Keratinocyte (primary cell): Measurements from ENCODE around the gene SMYD3. TPM values are rescaled to one million over a fixed set of nuclear protein-coding genes. Genes with fewer than 3 reads are reported as not detected.

ENCODE experiments used
- DNase-seq: peaks from one replicate; pipeline ENCODE4 v3.0.0-alpha.2; 2011; ENCODE audit warnings: low read depth, missing footprints, low spot score
- FAIRE-seq: peaks from 2 replicates; lab custom pipeline; 2011; peaks lifted over from hg19 to GRCh38; lab: Jason Lieb, UNC
- H2AFZ ChIP-seq: 2 replicates; pipeline ENCODE4 v1.6.0; 2012; ENCODE audit warnings: low read length, control low read depth, inconsistent platforms; ENCODE audit not compliant: control insufficient read depth
- H3K27ac ChIP-seq: 2 replicates; pipeline ENCODE4 v1.5.1; 2011; ENCODE audit warnings: low read length; ENCODE audit not compliant: control insufficient read depth, insufficient read depth
- H3K27me3 ChIP-seq: 3 replicates; pipeline ENCODE4 v1.6.0; 2011; ENCODE audit warnings: low read length; ENCODE audit not compliant: control insufficient read depth, insufficient read depth; ENCODE audit errors: extremely low read depth
- H3K36me3 ChIP-seq, 2 experiments: 2 replicates in 1 of 2; 3 replicates in 1 of 2; pipeline ENCODE4 v1.5.1; 2011; ENCODE audit warnings: low read length in 2 of 2, mild to moderate bottlenecking in 1 of 2; ENCODE audit not compliant: control insufficient read depth in 2 of 2, insufficient read depth in 2 of 2; ENCODE audit errors: extremely low read depth in 1 of 2
- H3K4me1 ChIP-seq: 3 replicates; pipeline ENCODE4 v1.5.1; 2011; ENCODE audit warnings: low read length; ENCODE audit not compliant: control insufficient read depth, insufficient read depth; ENCODE audit errors: extremely low read depth
- H3K4me2 ChIP-seq: 3 replicates; pipeline ENCODE4 v1.6.0; 2011; ENCODE audit warnings: low read depth, low read length; ENCODE audit not compliant: control insufficient read depth, insufficient read depth; ENCODE audit errors: extremely low read depth
- H3K4me3 ChIP-seq, 3 experiments: fragments of 200-600 bp in 1 of 3; sonication (generic) in 1 of 3; 2 replicates in 2 of 3; 3 replicates in 1 of 3; pipeline ENCODE4 v1.5.1; 2011 to 2016; ENCODE audit warnings: low read length in 3 of 3, mild to moderate bottlenecking in 3 of 3, control low read depth in 2 of 3, inconsistent platforms in 1 of 3, low read depth in 1 of 3, mixed read lengths in 1 of 3, mixed run types in 1 of 3, moderate library complexity in 1 of 3; ENCODE audit not compliant: control insufficient read depth in 2 of 3, insufficient read depth in 2 of 3; ENCODE audit errors: extremely low read depth in 1 of 3
- H3K79me2 ChIP-seq: 2 replicates; pipeline ENCODE4 v1.6.0; 2012; ENCODE audit warnings: low read length; ENCODE audit not compliant: control insufficient read depth, insufficient read depth
- H3K9ac ChIP-seq: 3 replicates; pipeline ENCODE4 v1.6.0; 2011; ENCODE audit warnings: low read length; ENCODE audit not compliant: control insufficient read depth, insufficient read depth; ENCODE audit errors: extremely low read depth
- H3K9me1 ChIP-seq: 3 replicates; pipeline ENCODE4 v1.6.0; 2011; ENCODE audit warnings: low read length; ENCODE audit not compliant: control insufficient read depth, insufficient read depth; ENCODE audit errors: extremely low read depth
- H3K9me3 ChIP-seq: 2 replicates; pipeline ENCODE4 v1.5.1; 2012; ENCODE audit warnings: low read depth, low read length; ENCODE audit not compliant: control insufficient read depth
- H4K20me1 ChIP-seq: 3 replicates; pipeline ENCODE4 v1.6.0; 2011; ENCODE audit warnings: low read length; ENCODE audit not compliant: control insufficient read depth, insufficient read depth; ENCODE audit errors: extremely low read depth
- EZH2 ChIP-seq: IDR thresholded peaks from one replicate; pipeline ENCODE4 v1.6.1; 2012; ENCODE audit warnings: inconsistent platforms, mild to moderate bottlenecking, low read length, moderate library complexity
- dilution Hi-C: fragments of 300-500 bp; cut with MboI; formaldehyde crosslinking; loops from one replicate; pipeline ENCODE4 v1.7.0; 2020; ENCODE audit warnings: low sequenced_read_pairs; ENCODE audit not compliant: extremely low pct_ligation_motif_present
- polyA plus RNA-seq, 5 experiments: library from polyadenylated mRNA; depleted of rRNA in 3 of 5; stranded (reverse) in 3 of 5; stranded (forward) in 1 of 5; unstranded in 1 of 5; fragments of >200 nt; gene quantifications; 1 replicate in 1 of 5; 2 replicates in 3 of 5; 3 replicates in 1 of 5; pipeline versions ENCODE4 v1.2.1 to v1.2.3, GENCODE V29; 2011 to 2012; ENCODE audit warnings: missing spikeins in 2 of 5, low read depth in 1 of 5, low replicate concordance in 1 of 5
- TF ChIP-seq, protein P1 (sequence below), 3 experiments: IDR thresholded peaks in 1 of 3; conservative IDR thresholded peaks in 1 of 3; optimal IDR thresholded peaks in 1 of 3; 2 replicates in 2 of 3; 3 replicates in 1 of 3; pipeline versions ENCODE3 to v1.5.1; 2011; ENCODE audit warnings: low read length in 3 of 3, mild to moderate bottlenecking in 3 of 3, moderate library complexity in 2 of 3, control low read depth in 1 of 3, inconsistent platforms in 1 of 3; ENCODE audit not compliant: insufficient read depth in 2 of 3; ENCODE audit errors: extremely low read depth in 1 of 3

SMYD3 gene
- polyA plus RNA-seq, 1 donor (not counting 4 experiments of a cell fraction or from before 2014, with no cell fraction given) = 31.0 TPM

DNA sequence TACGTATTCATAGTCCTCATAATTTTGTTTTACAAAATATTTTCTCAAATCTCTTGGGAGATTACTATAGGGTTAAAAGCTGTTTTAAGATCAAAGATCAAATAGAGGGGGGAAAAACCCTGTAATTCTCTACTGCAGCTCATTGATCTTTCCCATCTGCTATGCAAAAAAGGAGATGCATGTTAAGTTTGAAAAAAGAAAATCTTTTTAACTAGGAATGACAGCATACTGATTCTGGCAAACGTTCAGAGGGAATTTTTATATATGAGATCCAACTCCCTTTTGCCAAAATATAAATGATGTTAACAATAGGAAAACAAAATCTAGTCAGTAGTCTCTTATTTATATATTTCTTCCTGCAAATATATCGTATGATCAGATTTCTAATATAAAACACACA lies 69.1 kb downstream of the SMYD3 start:
- Histone ChIP-seq H3K9me1 (no peaks in the 10 kb centered on the region), H2AFZ (no peak overlapping the region), H3K79me2 (no peaks in the 10 kb centered on the region), H3K27ac (no peak overlapping the region), H3K4me3 (no peak overlapping the region), H3K9ac (no peak overlapping the region), H4K20me1 (no peaks in the 10 kb centered on the region), H3K4me1 (peaks cover 6% of the 10 kb centered on the region), H3K9me3 (no peaks in the 10 kb centered on the region), H3K27me3 (no peaks in the 10 kb centered on the region), H3K4me2 (no peak overlapping the region), H3K36me3 (no peaks in the 10 kb centered on the region)
- TF ChIP-seq, protein P1, sequence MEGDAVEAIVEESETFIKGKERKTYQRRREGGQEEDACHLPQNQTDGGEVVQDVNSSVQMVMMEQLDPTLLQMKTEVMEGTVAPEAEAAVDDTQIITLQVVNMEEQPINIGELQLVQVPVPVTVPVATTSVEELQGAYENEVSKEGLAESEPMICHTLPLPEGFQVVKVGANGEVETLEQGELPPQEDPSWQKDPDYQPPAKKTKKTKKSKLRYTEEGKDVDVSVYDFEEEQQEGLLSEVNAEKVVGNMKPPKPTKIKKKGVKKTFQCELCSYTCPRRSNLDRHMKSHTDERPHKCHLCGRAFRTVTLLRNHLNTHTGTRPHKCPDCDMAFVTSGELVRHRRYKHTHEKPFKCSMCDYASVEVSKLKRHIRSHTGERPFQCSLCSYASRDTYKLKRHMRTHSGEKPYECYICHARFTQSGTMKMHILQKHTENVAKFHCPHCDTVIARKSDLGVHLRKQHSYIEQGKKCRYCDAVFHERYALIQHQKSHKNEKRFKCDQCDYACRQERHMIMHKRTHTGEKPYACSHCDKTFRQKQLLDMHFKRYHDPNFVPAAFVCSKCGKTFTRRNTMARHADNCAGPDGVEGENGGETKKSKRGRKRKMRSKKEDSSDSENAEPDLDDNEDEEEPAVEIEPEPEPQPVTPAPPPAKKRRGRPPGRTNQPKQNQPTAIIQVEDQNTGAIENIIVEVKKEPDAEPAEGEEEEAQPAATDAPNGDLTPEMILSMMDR (optimal IDR thresholded peaks at IDR 0.05 in 1 of 3, IDR thresholded peaks at IDR 0.05 in 1 of 3, conservative IDR thresholded peaks at IDR 0.05 in 1 of 3; ENCODE audit: extremely low read depth in 1 of 3, insufficient read depth in 2 of 3, low read length in 3 of 3) = no peak
- TF ChIP-seq EZH2 = no peak
- no peak for DNase-seq
- no peak for FAIRE-seq
- dilution Hi-C loops = no loop called here

DNA sequence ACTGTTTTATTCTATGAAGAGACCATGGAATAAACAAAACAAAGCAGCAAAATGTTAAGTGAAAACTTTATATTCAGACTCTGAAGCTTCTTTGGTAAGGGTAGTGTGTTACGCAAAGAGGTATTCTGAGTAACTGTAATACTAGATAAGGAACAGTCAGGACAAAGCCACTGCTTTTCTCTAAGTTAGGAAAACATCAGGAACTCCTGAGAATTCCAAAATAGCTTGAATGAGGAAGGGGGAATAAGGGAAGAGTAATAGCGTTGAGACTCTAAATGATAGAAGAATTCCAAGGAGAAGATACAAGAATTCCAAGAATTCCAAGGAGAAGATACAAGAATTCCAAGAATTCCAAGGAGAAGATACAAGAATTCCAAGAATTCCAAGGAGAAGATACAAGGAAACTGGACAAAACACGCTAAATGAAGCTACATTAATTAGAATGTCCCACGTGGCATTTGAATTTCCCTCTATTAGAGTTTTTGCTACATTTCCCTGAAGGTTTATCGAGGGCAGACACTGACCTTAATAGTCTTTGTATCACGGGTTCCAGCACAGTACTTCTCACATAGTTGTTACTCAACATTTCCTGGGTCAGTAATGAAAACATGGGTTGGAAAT lies 71.5 kb downstream of the SMYD3 start:
- Histone ChIP-seq H3K27ac (no peak overlapping the region), H3K36me3 (no peaks in the 10 kb centered on the region), H3K9me3 (no peaks in the 10 kb centered on the region), H4K20me1 (no peaks in the 10 kb centered on the region), H2AFZ (no peak overlapping the region), H3K9me1 (no peaks in the 10 kb centered on the region), H3K27me3 (no peaks in the 10 kb centered on the region), H3K4me2 (no peak overlapping the region), H3K9ac (no peak overlapping the region), H3K79me2 (no peaks in the 10 kb centered on the region), H3K4me1 (peaks cover 6% of the 10 kb centered on the region), H3K4me3 (no peak overlapping the region)
- DNase-seq (no peak), FAIRE-seq (no peak)
- TF ChIP-seq, protein P1 (optimal IDR thresholded peaks at IDR 0.05 in 1 of 3, IDR thresholded peaks at IDR 0.05 in 1 of 3, conservative IDR thresholded peaks at IDR 0.05 in 1 of 3; ENCODE audit: extremely low read depth in 1 of 3, insufficient read depth in 2 of 3, low read length in 3 of 3) = no peak
- no peak for TF ChIP-seq EZH2
- dilution Hi-C loops = no loop called here
